ENCODE measurements around the gene SDHAF3. TPM values are rescaled to one million over a fixed set of nuclear protein-coding genes. Genes with fewer than 3 reads are reported as not detected.

The SDHAF3 gene
- polyA plus RNA-seq, 1 donor from 2014 or later, result 28.3 TPM

Other genes starting within 250 kb of the SDHAF3 start
- gene DLX6, start 112.1 kb upstream of the SDHAF3 start, polyA plus RNA-seq, result 53.6 and 58.8 TPM in 2 replicates
- gene DLX5, start 92.9 kb upstream of the SDHAF3 start, polyA plus RNA-seq, result 40.5 and 44.6 TPM in 2 replicates